ENCODE measurements around the gene ST3GAL4.

DNA sequence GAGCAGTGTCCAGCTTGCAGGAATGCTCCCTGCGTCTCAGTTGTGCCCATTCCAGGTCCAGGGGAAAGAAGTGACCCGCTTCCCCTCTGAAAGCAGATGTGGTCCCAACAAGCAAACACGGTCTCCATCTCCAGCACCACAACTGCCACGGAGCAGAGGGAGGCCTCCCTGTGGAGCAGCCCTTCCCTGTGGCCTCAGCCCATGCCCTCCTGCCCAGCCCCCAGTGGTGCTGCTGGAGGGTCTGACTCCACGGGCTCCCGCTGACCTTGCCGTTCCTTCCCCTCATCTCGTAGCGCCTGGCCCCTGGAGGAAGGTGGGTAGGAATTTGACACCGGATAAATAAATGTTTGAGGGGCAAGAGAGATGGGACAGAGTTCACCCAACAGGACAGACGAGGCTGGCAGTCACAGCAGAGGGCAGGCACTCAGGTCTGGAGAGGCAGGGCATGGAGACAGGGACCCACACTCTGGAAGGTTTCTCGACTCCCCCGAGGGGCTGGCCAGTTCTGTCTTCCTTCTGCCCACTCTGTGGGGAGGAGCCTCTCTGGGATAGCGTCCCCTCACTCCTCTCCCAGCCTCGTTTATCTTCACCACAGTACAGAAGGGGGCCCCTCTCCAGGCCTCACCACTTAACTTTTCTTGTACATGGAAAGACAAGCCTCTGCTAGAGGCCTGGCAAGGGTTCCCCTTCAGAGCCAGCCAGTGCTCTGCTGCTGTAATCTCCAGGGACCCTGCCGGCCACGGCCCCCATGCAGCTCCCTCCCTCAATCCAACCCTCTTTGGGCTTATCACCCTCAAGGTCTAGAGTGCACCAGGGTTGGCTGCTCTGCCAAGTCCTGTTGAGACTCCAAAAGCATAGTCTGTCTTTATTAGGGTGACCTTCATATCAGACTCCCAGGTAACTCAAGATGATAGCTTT is 7.5 kb upstream of the ST3GAL4 start:
- TF ChIP-seq, protein P1, sequence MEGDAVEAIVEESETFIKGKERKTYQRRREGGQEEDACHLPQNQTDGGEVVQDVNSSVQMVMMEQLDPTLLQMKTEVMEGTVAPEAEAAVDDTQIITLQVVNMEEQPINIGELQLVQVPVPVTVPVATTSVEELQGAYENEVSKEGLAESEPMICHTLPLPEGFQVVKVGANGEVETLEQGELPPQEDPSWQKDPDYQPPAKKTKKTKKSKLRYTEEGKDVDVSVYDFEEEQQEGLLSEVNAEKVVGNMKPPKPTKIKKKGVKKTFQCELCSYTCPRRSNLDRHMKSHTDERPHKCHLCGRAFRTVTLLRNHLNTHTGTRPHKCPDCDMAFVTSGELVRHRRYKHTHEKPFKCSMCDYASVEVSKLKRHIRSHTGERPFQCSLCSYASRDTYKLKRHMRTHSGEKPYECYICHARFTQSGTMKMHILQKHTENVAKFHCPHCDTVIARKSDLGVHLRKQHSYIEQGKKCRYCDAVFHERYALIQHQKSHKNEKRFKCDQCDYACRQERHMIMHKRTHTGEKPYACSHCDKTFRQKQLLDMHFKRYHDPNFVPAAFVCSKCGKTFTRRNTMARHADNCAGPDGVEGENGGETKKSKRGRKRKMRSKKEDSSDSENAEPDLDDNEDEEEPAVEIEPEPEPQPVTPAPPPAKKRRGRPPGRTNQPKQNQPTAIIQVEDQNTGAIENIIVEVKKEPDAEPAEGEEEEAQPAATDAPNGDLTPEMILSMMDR (IDR thresholded peaks at IDR 0.05) = no peak
- TF ChIP-seq EP300 (IDR thresholded peaks at IDR 0.05) (no peak), POLR2AphosphoS5 (IDR thresholded peaks at IDR 0.05) (no peak)

All from sigmoid colon (tissue), 4 donors.